Fibroblast of lung (primary cell): ENCODE data around the gene CADPS. TPM values are rescaled to one million over a fixed set of nuclear protein-coding genes. Genes with fewer than 3 reads are reported as not detected.

ENCODE experiments used
- DNase-seq, 2 donors: peaks; one replicate each; pipeline versions ENCODE4 v3.0.0 to v3.0.0-alpha.2; 2010; ENCODE audit warnings: low read depth in 2 of 2
- H2AFZ ChIP-seq: 2 replicates; pipeline ENCODE4 v1.5.1; 2012; ENCODE audit warnings: low read length, control low read depth, inconsistent platforms
- H3K27ac ChIP-seq: 2 replicates; pipeline ENCODE4 v1.5.1; 2011; ENCODE audit warnings: low read length, control low read depth; ENCODE audit not compliant: insufficient read depth
- H3K27me3 ChIP-seq: 2 replicates; pipeline ENCODE4 v1.5.1; 2011; ENCODE audit warnings: mild to moderate bottlenecking, low read length; ENCODE audit not compliant: control insufficient read depth, insufficient read depth
- H3K36me3 ChIP-seq: 2 replicates; pipeline ENCODE4 v1.5.1; 2011; ENCODE audit warnings: low read length; ENCODE audit not compliant: control insufficient read depth, insufficient read depth
- H3K4me1 ChIP-seq: 2 replicates; pipeline ENCODE4 v1.5.1; 2011; ENCODE audit warnings: low read length; ENCODE audit not compliant: control insufficient read depth, insufficient read depth; ENCODE audit errors: extremely low read depth
- H3K4me2 ChIP-seq: 2 replicates; pipeline ENCODE4 v1.5.1; 2011; ENCODE audit warnings: low read length, control low read depth; ENCODE audit not compliant: insufficient read depth; ENCODE audit errors: extremely low read depth
- H3K4me3 ChIP-seq, 4 experiments: fragments of 200-600 bp in 1 of 4; sonication (generic) in 1 of 4; replicated peaks in 1 of 4; 2 replicates each; pipeline ENCODE4 v1.5.1; 2011 to 2016; ENCODE audit warnings: low read length in 4 of 4, low read depth in 3 of 4, mild to moderate bottlenecking in 3 of 4, control low read depth in 2 of 4, inconsistent platforms in 1 of 4, mixed read lengths in 1 of 4; ENCODE audit not compliant: insufficient read depth in 1 of 4; ENCODE audit errors: control extremely low read depth in 1 of 4
- H3K79me2 ChIP-seq: 2 replicates; pipeline ENCODE4 v1.5.1; 2012; ENCODE audit warnings: mild to moderate bottlenecking, low read length, inconsistent platforms; ENCODE audit not compliant: control insufficient read depth, insufficient read depth
- H3K9ac ChIP-seq: 2 replicates; pipeline ENCODE4 v1.5.1; 2011; ENCODE audit warnings: mild to moderate bottlenecking, low read length, control low read depth; ENCODE audit not compliant: insufficient read depth
- H3K9me3 ChIP-seq: 2 replicates; pipeline ENCODE4 v1.5.1; 2012; ENCODE audit warnings: low read depth, low read length; ENCODE audit not compliant: control insufficient read depth, insufficient read depth
- H4K20me1 ChIP-seq: 2 replicates; pipeline ENCODE4 v1.5.1; 2011; ENCODE audit warnings: low read length; ENCODE audit not compliant: control insufficient read depth, insufficient read depth; ENCODE audit errors: extremely low read depth
- CTCF ChIP-seq, 2 donors: IDR thresholded peaks in 1 of 2; conservative IDR thresholded peaks in 1 of 2; 1 replicate in 1 of 2; 2 replicates in 1 of 2; pipeline ENCODE4 v1.5.1; 2011 to 2012; ENCODE audit warnings: low read length in 2 of 2, control low read depth in 1 of 2, inconsistent platforms in 1 of 2, low read depth in 1 of 2, mild to moderate bottlenecking in 1 of 2
- EZH2 ChIP-seq: IDR thresholded peaks from 2 replicates; pipeline ENCODE4 v1.5.1; 2012; ENCODE audit warnings: low read length, control low read depth, mild to moderate bottlenecking; ENCODE audit errors: missing control alignments
- polyA plus RNA-seq, 2 donors: library from polyadenylated mRNA; depleted of rRNA in 1 of 2; stranded (reverse) in 1 of 2; unstranded in 1 of 2; fragments of >200 nt; gene quantifications; 2 replicates each; pipeline ENCODE4 v1.2.1, GENCODE V29; 2011 to 2012; ENCODE audit warnings: missing spikeins in 1 of 2
- total RNA-seq: library from RNA; depleted of rRNA; stranded (reverse); fragments of >200 nt; gene quantifications from 2 replicates; pipeline ENCODE4 v1.2.1, GENCODE V29; 2014

The CADPS gene
- total and polyA plus RNA-seq, 2 donors (not counting 1 experiment from before 2014, with no cell fraction given) = 2.3 to 63.1 TPM

GRCh38 chr3:62898530-62899496, 23.6 kb upstream of the CADPS start:
- Histone ChIP-seq H3K79me2 (no peaks in the 10 kb centered on the region), H3K9me3 (no peaks in the 10 kb centered on the region), H3K9ac (no peak overlapping the region), H3K4me3 (no peak overlapping the region), H3K4me2 (no peak overlapping the region), H2AFZ (no peak overlapping the region), H3K27ac (no peak overlapping the region), H3K27me3 (no peaks in the 10 kb centered on the region), H4K20me1 (no peaks in the 10 kb centered on the region), H3K36me3 (no peaks in the 10 kb centered on the region), H3K4me1 (no peaks in the 10 kb centered on the region)
- TF ChIP-seq EZH2 (no peak), CTCF (conservative IDR thresholded peaks at IDR 0.05 in 1 of 2, IDR thresholded peaks at IDR 0.05 in 1 of 2; ENCODE audit: low read depth in 1 of 2, low read length in 2 of 2) (no peak)
- DNase-seq = no peak

GRCh38 chr3:62895901-62896300, 20.7 kb upstream of the CADPS start:
- DNase-seq = no peak
- TF ChIP-seq EZH2 (no peak), CTCF (conservative IDR thresholded peaks at IDR 0.05 in 1 of 2, IDR thresholded peaks at IDR 0.05 in 1 of 2; ENCODE audit: low read depth in 1 of 2, low read length in 2 of 2) (no peak)
- Histone ChIP-seq H3K27me3 (no peaks in the 10 kb centered on the region), H3K79me2 (no peaks in the 10 kb centered on the region), H2AFZ (no peak overlapping the region), H4K20me1 (no peaks in the 10 kb centered on the region), H3K4me3 (no peak overlapping the region), H3K27ac (no peak overlapping the region), H3K4me2 (no peak overlapping the region), H3K4me1 (no peaks in the 10 kb centered on the region), H3K9ac (no peak overlapping the region), H3K9me3 (no peaks in the 10 kb centered on the region), H3K36me3 (no peaks in the 10 kb centered on the region)

- Histone ChIP-seq H3K27me3 (no peaks in the 10 kb centered on the region), H3K9ac (no peak overlapping the region), H3K36me3 (no peaks in the 10 kb centered on the region), H2AFZ (no peak overlapping the region), H4K20me1 (no peaks in the 10 kb centered on the region), H3K4me1 (no peaks in the 10 kb centered on the region), H3K27ac (no peak overlapping the region), H3K79me2 (no peaks in the 10 kb centered on the region), H3K4me2 (no peak overlapping the region), H3K4me3 (no peak overlapping the region), H3K9me3 (no peaks in the 10 kb centered on the region)
- no peak for TF ChIP-seq CTCF (conservative IDR thresholded peaks at IDR 0.05 in 1 of 2, IDR thresholded peaks at IDR 0.05 in 1 of 2; ENCODE audit: low read depth in 1 of 2, low read length in 2 of 2)
- TF ChIP-seq EZH2 = no peak
- no peak for DNase-seq
Measured at GRCh38 chr3:62892951-62893350, 17.7 kb upstream of the CADPS start.
